Measurements from ENCODE around the gene PXT1. TPM values are rescaled to one million over a fixed set of nuclear protein-coding genes. Genes with fewer than 3 reads are reported as not detected.
"Not testable (repeated sequence)": the region's sequence is repeated elsewhere in the genome, so short reads cannot be mapped to it uniquely, and the experiment has no call there.

Gene PXT1
- total and polyA plus RNA-seq, 2 donors (not counting 1 experiment from before 2014, with no cell fraction given), result 0.52 TPM; not detected in 1

DNA sequence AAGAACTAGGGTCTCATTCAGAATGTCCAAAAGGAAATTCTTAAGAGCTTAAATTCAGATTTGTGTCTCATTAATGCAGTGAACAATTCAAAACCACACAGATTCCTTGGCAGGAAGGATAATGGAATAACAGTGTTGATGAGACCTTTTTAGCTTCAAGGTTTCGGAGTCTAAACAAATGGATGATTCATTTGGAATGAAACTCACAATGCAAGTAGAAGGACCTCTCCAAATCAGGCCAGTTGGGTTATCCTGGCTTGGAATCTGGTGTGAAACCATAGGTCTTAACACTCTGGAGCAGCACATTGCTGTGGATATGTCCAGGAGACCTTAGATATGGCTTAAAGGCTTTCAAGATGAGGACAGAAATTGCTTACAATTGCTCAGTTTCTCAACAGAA lies 45.0 kb upstream of the PXT1 start:
- Histone ChIP-seq H3K79me2 (ENCODE audit: control insufficient read depth, insufficient read depth, low read length) (no peaks in the 10 kb centered on the region), H3K9ac (ENCODE audit: low read length) (no peak overlapping the region), H3K4me1 (ENCODE audit: control insufficient read depth in 2 of 2, insufficient read depth in 2 of 2, low read length in 2 of 2) (no peaks in the 10 kb centered on the region), H4K20me1 (ENCODE audit: control insufficient read depth, insufficient read depth, low read length, poor library complexity, severe bottlenecking) (no peaks in the 10 kb centered on the region), H2AFZ (ENCODE audit: insufficient read depth, low read depth, low read length, poor library complexity, severe bottlenecking) (no peak overlapping the region), H3K27ac (ENCODE audit: low read length in 2 of 2) (no peak overlapping the region), H3K4me3 (ENCODE audit: control extremely low read depth in 1 of 5, extremely low read depth in 1 of 5, insufficient read depth in 1 of 5, low read depth in 2 of 5, low read length in 4 of 5) (no peak overlapping the region), H3K9me3 (ENCODE audit: control extremely low read depth in 1 of 3, control insufficient read depth in 2 of 3, insufficient read depth in 1 of 3, low read length in 2 of 3) (no peaks in the 10 kb centered on the region), H3K36me3 (replicated peaks in 1 of 2; ENCODE audit: control extremely low read depth in 1 of 2, control insufficient read depth in 1 of 2, extremely low read depth in 1 of 2, insufficient read depth in 2 of 2, low read length in 1 of 2) (peaks cover 8 to 49% of the 10 kb centered on the region in 2 experiments), H3K4me2 (replicated peaks; ENCODE audit: low read depth, low read length, poor library complexity, severe bottlenecking) (no peak overlapping the region), H3K27me3 (replicated peaks in 1 of 4; ENCODE audit: control extremely low read depth in 1 of 4, control insufficient read depth in 3 of 4, insufficient read depth in 4 of 4, low read length in 3 of 4) (no peaks in the 10 kb centered on the region)
- Mint-ChIP-seq H3K27me3 (no peaks in the 10 kb centered on the region), H3K4me3 (no peak overlapping the region), H3K9me3 (ENCODE audit: insufficient read depth) (no peaks in the 10 kb centered on the region), H3K27ac (no peak overlapping the region), H3K4me1 (no peaks in the 10 kb centered on the region)
- no peak for DNase-seq
- 100% methylated on average over 1 of the region's 1 CpG for WGBS (ENCODE audit: insufficient coverage)
- intact Hi-C loops (cut with micrococcal nuclease), result no loop called here
- CTCF ChIA-PET, result interaction anchor here (0.5 to 1.4 kb wide), 4 partner anchors 55 to 271 kb away, joined by 3 to 4 read pairs (median 3); no protein-coding TSS in a partner anchor
- no peak for ATAC-seq (ENCODE audit: low read depth)
- POLR2A ChIA-PET, result no interaction called here
- no peak for TF ChIP-seq CTCF (IDR thresholded peaks at IDR 0.05)
- no peak for TF ChIP-seq EZH2 (IDR thresholded peaks at IDR 0.05; ENCODE audit: borderline replicate concordance, insufficient read depth, low read depth, low read length, poor library complexity, severe bottlenecking)

DNA sequence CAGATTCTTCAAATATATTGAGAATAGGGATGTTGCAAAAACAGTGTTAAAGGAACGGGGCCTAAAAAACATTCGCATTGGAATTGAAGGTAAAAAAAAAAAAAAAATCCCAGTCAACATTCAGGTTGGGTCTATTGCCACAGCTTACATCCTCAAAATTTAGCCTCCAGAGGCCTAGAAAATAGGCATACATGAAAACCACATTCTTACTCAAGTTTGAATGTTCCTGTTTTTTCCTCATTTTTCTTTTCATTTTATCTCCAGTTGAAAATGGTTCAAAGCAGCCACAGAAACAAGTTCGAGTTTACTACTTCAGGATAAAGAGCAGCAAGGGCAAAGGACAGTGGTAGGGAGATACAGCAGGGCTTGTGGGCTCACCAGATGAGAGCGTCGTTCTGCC lies 42.1 kb upstream of the PXT1 start:
- Histone ChIP-seq H4K20me1 (ENCODE audit: control insufficient read depth, insufficient read depth, low read length, poor library complexity, severe bottlenecking) (no peaks in the 10 kb centered on the region), H3K4me3 (ENCODE audit: control extremely low read depth in 1 of 5, extremely low read depth in 1 of 5, insufficient read depth in 1 of 5, low read depth in 2 of 5, low read length in 4 of 5) (no peak overlapping the region), H3K79me2 (ENCODE audit: control insufficient read depth, insufficient read depth, low read length) (no peaks in the 10 kb centered on the region), H3K27ac (ENCODE audit: low read length in 2 of 2) (no peak overlapping the region), H3K9me3 (ENCODE audit: control extremely low read depth in 1 of 3, control insufficient read depth in 2 of 3, insufficient read depth in 1 of 3, low read length in 2 of 3) (no peaks in the 10 kb centered on the region), H3K27me3 (replicated peaks in 1 of 4; ENCODE audit: control extremely low read depth in 1 of 4, control insufficient read depth in 3 of 4, insufficient read depth in 4 of 4, low read length in 3 of 4) (no peaks in the 10 kb centered on the region), H3K36me3 (replicated peaks in 1 of 2; ENCODE audit: control extremely low read depth in 1 of 2, control insufficient read depth in 1 of 2, extremely low read depth in 1 of 2, insufficient read depth in 2 of 2, low read length in 1 of 2) (peaks cover 8 to 59% of the 10 kb centered on the region in 2 experiments), H3K4me2 (replicated peaks; ENCODE audit: low read depth, low read length, poor library complexity, severe bottlenecking) (no peak overlapping the region), H3K9ac (ENCODE audit: low read length) (no peak overlapping the region), H3K4me1 (ENCODE audit: control insufficient read depth in 2 of 2, insufficient read depth in 2 of 2, low read length in 2 of 2) (no peaks in the 10 kb centered on the region), H2AFZ (ENCODE audit: insufficient read depth, low read depth, low read length, poor library complexity, severe bottlenecking) (no peak overlapping the region)
- H3K4me3 Mint-ChIP-seq, result no peak overlapping the region
- ATAC-seq (ENCODE audit: low read depth), result no peak
- POLR2A ChIA-PET, result no interaction called here
- H3K4me1 Mint-ChIP-seq, result no peaks in the 10 kb centered on the region
- intact Hi-C loops (cut with micrococcal nuclease), result no loop called here
- no peaks in the 10 kb centered on the region for H3K27me3 Mint-ChIP-seq
- 75% methylated on average over 1 of the region's 5 CpGs for WGBS (ENCODE audit: insufficient coverage)
- no peaks in the 10 kb centered on the region for H3K9me3 Mint-ChIP-seq (ENCODE audit: insufficient read depth)
- no peak for DNase-seq
- H3K27ac Mint-ChIP-seq, result no peak overlapping the region
- TF ChIP-seq EZH2 (IDR thresholded peaks at IDR 0.05; ENCODE audit: borderline replicate concordance, insufficient read depth, low read depth, low read length, poor library complexity, severe bottlenecking) (no peak), CTCF (IDR thresholded peaks at IDR 0.05) (no peak)
- CTCF ChIA-PET, result no interaction called here

DNA sequence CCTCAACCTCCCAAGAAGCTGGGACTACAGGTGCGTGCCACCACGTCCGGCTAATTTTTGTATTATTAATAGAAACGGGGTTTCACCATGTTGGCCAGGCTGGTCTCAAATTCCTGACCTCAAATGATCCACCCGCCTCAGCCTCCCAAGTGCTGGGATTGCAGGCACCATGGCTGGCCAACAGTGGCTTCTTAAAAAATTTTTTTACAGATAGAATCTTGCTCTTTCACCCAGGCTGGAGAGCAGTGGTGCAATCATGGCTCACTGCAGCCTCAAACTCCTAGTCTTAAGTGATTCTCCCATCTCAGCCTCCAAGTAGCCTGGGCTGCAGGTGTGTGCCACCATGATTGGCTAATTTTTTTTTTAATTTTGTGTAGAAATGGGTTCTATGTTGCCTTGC lies 40.7 kb upstream of the PXT1 start:
- POLR2A ChIA-PET; H4K20me1 ChIP-seq (ENCODE audit: control insufficient read depth, insufficient read depth, low read length, poor library complexity, severe bottlenecking); CTCF ChIA-PET; H3K4me3 ChIP-seq (ENCODE audit: control extremely low read depth in 1 of 5, extremely low read depth in 1 of 5, insufficient read depth in 1 of 5, low read depth in 2 of 5, low read length in 4 of 5); H3K4me1 ChIP-seq (ENCODE audit: control insufficient read depth in 2 of 2, insufficient read depth in 2 of 2, low read length in 2 of 2); H3K9me3 ChIP-seq (ENCODE audit: control extremely low read depth in 1 of 3, control insufficient read depth in 2 of 3, insufficient read depth in 1 of 3, low read length in 2 of 3); H3K4me3 Mint-ChIP-seq; H3K27ac Mint-ChIP-seq; H3K27me3 Mint-ChIP-seq; H3K9ac ChIP-seq (ENCODE audit: low read length); DNase-seq; H3K27me3 ChIP-seq (replicated peaks in 1 of 4; ENCODE audit: control extremely low read depth in 1 of 4, control insufficient read depth in 3 of 4, insufficient read depth in 4 of 4, low read length in 3 of 4); H3K4me2 ChIP-seq (replicated peaks; ENCODE audit: low read depth, low read length, poor library complexity, severe bottlenecking); intact Hi-C loops (cut with micrococcal nuclease); H2AFZ ChIP-seq (ENCODE audit: insufficient read depth, low read depth, low read length, poor library complexity, severe bottlenecking); ATAC-seq (ENCODE audit: low read depth); H3K9me3 Mint-ChIP-seq (ENCODE audit: insufficient read depth); H3K79me2 ChIP-seq (ENCODE audit: control insufficient read depth, insufficient read depth, low read length); H3K27ac ChIP-seq (ENCODE audit: low read length in 2 of 2): not testable (repeated sequence)
- H3K36me3 ChIP-seq (replicated peaks in 1 of 2; ENCODE audit: control extremely low read depth in 1 of 2, control insufficient read depth in 1 of 2, extremely low read depth in 1 of 2, insufficient read depth in 2 of 2, low read length in 1 of 2), result peaks cover 8 to 48% of the 10 kb centered on the region in 2 experiments
- WGBS (ENCODE audit: insufficient coverage), result 98% methylated on average over 5 of the region's 5 CpGs
- H3K4me1 Mint-ChIP-seq, result peaks cover 10% of the 10 kb centered on the region
